ENCODE measurements around the gene SLC9A9. TPM values are rescaled to one million over a fixed set of nuclear protein-coding genes. Genes with fewer than 3 reads are reported as not detected.

The SLC9A9 gene
- total RNA-seq, 1 experiment from 2014 or later: not detected

DNA sequence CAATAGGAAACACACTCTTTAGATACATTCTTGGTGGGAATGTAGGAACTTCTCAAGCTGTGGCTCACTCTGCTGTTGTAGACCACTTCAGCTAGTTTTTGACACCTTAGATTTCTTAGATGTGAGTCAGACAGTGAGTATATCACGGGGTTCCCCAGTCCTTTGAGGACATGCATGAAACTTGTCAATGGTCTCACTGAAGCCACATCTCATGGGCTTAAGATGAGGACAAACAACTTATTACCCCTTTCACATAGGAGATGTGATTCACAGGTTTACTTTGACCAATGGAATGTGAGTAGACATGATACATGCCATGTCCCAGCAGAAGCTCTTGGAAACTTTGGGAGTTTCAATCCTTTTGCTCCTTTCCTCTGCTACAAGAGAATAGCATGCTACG is 403.1 kb downstream of the SLC9A9 start:
- H3K27me3 Mint-ChIP-seq (ENCODE audit: insufficient read depth, unreplicated experiment): peaks cover 14% of the 10 kb centered on the region
- no peaks in the 10 kb centered on the region for H3K36me3 ChIP-seq (ENCODE audit: control insufficient read depth, insufficient read depth, low read length)
- no peaks in the 10 kb centered on the region for H3K4me1 Mint-ChIP-seq (ENCODE audit: low read depth, unreplicated experiment)
- no peak overlapping the region for H3K4me3 Mint-ChIP-seq (ENCODE audit: unreplicated experiment)
- H3K9me3 Mint-ChIP-seq (ENCODE audit: unreplicated experiment): no peaks in the 10 kb centered on the region
- no TSS peak for BruUV-seq (replicated peaks)
- no peak overlapping the region for H3K27ac Mint-ChIP-seq (ENCODE audit: unreplicated experiment)
- H3K36me3 Mint-ChIP-seq (ENCODE audit: insufficient read depth, unreplicated experiment): peaks cover 5% of the 10 kb centered on the region
- H3K4me1 ChIP-seq: no peaks in the 10 kb centered on the region
- no peaks in the 10 kb centered on the region; the same call in 1 of the 2 replicates for H3K27me3 ChIP-seq (replicated peaks; ENCODE audit: control insufficient read depth, insufficient read depth, low read length)
- intact Hi-C loops (cut with micrococcal nuclease; ENCODE audit: unreplicated experiment): no loop called here
- TF ChIP-seq, protein P1, sequence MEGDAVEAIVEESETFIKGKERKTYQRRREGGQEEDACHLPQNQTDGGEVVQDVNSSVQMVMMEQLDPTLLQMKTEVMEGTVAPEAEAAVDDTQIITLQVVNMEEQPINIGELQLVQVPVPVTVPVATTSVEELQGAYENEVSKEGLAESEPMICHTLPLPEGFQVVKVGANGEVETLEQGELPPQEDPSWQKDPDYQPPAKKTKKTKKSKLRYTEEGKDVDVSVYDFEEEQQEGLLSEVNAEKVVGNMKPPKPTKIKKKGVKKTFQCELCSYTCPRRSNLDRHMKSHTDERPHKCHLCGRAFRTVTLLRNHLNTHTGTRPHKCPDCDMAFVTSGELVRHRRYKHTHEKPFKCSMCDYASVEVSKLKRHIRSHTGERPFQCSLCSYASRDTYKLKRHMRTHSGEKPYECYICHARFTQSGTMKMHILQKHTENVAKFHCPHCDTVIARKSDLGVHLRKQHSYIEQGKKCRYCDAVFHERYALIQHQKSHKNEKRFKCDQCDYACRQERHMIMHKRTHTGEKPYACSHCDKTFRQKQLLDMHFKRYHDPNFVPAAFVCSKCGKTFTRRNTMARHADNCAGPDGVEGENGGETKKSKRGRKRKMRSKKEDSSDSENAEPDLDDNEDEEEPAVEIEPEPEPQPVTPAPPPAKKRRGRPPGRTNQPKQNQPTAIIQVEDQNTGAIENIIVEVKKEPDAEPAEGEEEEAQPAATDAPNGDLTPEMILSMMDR (IDR thresholded peaks at IDR 0.05; ENCODE audit: insufficient read depth in 1 of 2, low read depth in 1 of 2, low read length in 1 of 2, severe bottlenecking in 1 of 2, unreplicated experiment in 1 of 2): no peak
- H3K9me3 ChIP-seq: no peaks in the 10 kb centered on the region
- no peak for DNase-seq
- no peak overlapping the region for H3K4me3 ChIP-seq (ENCODE audit: low read depth, low read length)
- CTCF ChIA-PET: no interaction called here
- POLR2A ChIA-PET: no interaction called here

DNA sequence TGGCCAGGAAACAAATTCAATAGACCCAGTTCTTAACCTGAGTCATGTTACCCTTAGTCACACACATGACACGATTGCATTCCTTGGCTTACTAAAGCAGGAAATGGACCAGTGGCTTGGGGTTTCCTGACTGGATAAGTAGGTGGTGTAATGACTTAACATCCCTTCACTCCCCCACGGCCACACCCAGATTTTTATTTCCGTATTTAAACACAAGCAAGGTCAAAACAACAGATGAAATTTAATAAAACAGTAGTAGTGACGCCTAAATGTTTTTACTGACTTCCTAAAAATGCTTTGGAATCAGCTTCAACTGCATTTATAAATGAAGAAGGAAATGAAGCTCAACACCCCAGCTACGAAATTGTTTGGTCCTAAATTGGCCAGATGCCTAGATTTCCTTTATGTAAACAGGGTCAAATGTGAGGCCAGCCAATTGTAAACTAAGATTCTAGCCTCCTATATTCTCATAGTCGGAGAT is 404.4 kb downstream of the SLC9A9 start:
- BruUV-seq (replicated peaks): no TSS peak
- TF ChIP-seq, protein P1 (IDR thresholded peaks at IDR 0.05; ENCODE audit: insufficient read depth in 1 of 2, low read depth in 1 of 2, low read length in 1 of 2, severe bottlenecking in 1 of 2, unreplicated experiment in 1 of 2): no peak
- Mint-ChIP-seq H3K27ac (ENCODE audit: unreplicated experiment) (no peak overlapping the region), H3K9me3 (ENCODE audit: unreplicated experiment) (no peaks in the 10 kb centered on the region), H3K36me3 (ENCODE audit: insufficient read depth, unreplicated experiment) (peaks cover 5% of the 10 kb centered on the region), H3K27me3 (ENCODE audit: insufficient read depth, unreplicated experiment) (peaks cover 14% of the 10 kb centered on the region), H3K4me3 (ENCODE audit: unreplicated experiment) (no peak overlapping the region), H3K4me1 (ENCODE audit: low read depth, unreplicated experiment) (no peaks in the 10 kb centered on the region)
- H3K4me1 ChIP-seq: no peaks in the 10 kb centered on the region
- H3K27me3 ChIP-seq (replicated peaks; ENCODE audit: control insufficient read depth, insufficient read depth, low read length): no peaks in the 10 kb centered on the region; the same call in 1 of the 2 replicates
- H3K36me3 ChIP-seq (ENCODE audit: control insufficient read depth, insufficient read depth, low read length): no peaks in the 10 kb centered on the region
- H3K4me3 ChIP-seq (ENCODE audit: low read depth, low read length): no peak overlapping the region
- H3K9me3 ChIP-seq: no peaks in the 10 kb centered on the region
- intact Hi-C loops (cut with micrococcal nuclease; ENCODE audit: unreplicated experiment): no loop called here
- no peak for DNase-seq
- POLR2A ChIA-PET: no interaction called here
- CTCF ChIA-PET: no interaction called here

DNA sequence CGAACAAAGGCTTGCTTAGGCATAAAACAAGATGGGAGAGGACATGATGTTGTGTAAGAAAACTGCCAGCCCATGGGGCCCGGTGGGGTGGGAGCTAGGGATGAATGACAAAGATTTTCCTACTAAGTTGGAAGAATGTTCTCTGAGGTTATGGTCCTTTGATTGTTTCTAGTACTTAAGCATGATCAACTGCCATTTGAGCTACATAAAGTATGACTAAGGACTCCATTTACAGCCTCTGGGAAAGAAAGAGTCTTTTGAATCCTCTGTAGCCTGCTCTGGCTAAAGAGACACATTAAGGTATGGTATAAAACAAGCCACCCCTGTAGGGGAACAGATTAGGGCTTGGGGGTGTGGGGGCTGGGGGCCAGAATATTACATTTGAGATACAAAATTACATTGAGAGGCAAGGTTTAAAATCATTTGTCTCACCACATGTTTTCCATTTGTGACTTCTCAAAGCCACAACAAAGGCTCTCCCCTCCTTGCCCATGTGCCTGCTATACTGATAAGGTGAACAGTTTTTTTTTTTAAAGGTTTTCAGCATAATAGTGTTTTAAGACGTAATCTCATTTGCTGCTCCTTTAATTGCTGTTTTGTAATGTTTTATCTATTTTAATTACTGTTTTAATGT is 405.3 kb downstream of the SLC9A9 start:
- H3K36me3 ChIP-seq (ENCODE audit: control insufficient read depth, insufficient read depth, low read length): no peaks in the 10 kb centered on the region
- Mint-ChIP-seq H3K27me3 (ENCODE audit: insufficient read depth, unreplicated experiment) (peaks cover 18% of the 10 kb centered on the region), H3K4me1 (ENCODE audit: low read depth, unreplicated experiment) (no peaks in the 10 kb centered on the region), H3K27ac (ENCODE audit: unreplicated experiment) (no peak overlapping the region), H3K36me3 (ENCODE audit: insufficient read depth, unreplicated experiment) (no peaks in the 10 kb centered on the region), H3K4me3 (ENCODE audit: unreplicated experiment) (no peak overlapping the region), H3K9me3 (ENCODE audit: unreplicated experiment) (no peaks in the 10 kb centered on the region)
- intact Hi-C loops (cut with micrococcal nuclease; ENCODE audit: unreplicated experiment): no loop called here
- TF ChIP-seq, protein P1 (IDR thresholded peaks at IDR 0.05; ENCODE audit: insufficient read depth in 1 of 2, low read depth in 1 of 2, low read length in 1 of 2, severe bottlenecking in 1 of 2, unreplicated experiment in 1 of 2): no peak
- DNase-seq: no peak
- H3K9me3 ChIP-seq: no peaks in the 10 kb centered on the region
- ChIA-PET CTCF (interaction anchor here (1.2 kb wide), 1 partner anchor 232 kb away, joined by 3 read pairs; no protein-coding TSS in a partner anchor), POLR2A (no interaction called here)
- H3K27me3 ChIP-seq (replicated peaks; ENCODE audit: control insufficient read depth, insufficient read depth, low read length): no peaks in the 10 kb centered on the region; the same call in 1 of the 2 replicates
- no peaks in the 10 kb centered on the region for H3K4me1 ChIP-seq
- no TSS peak for BruUV-seq (replicated peaks)
- no peak overlapping the region for H3K4me3 ChIP-seq (ENCODE audit: low read depth, low read length)
